Measurements from ENCODE around the gene WFDC1.
"Not testable (repeated sequence)": the region's sequence is repeated elsewhere in the genome, so short reads cannot be mapped to it uniquely, and the experiment has no call there.

The WFDC1 gene

GRCh38 chr16:84331998-84332780 is 37.5 kb downstream of the WFDC1 start:
- no peaks in the 10 kb centered on the region for H3K4me1 ChIP-seq (ENCODE audit: control insufficient read depth in 5 of 5, insufficient read depth in 5 of 5, low read length in 5 of 5)
- H3K4me3 ChIP-seq (ENCODE audit: low read depth in 1 of 5, low read length in 5 of 5): no peak overlapping the region
- H3K27me3 ChIP-seq (ENCODE audit: control insufficient read depth in 5 of 5, insufficient read depth in 4 of 5, low read length in 5 of 5): peaks cover 2 to 12% (median 4%) of the 10 kb centered on the region in 5 donors
- no peaks in the 10 kb centered on the region for H3K36me3 ChIP-seq (ENCODE audit: control insufficient read depth in 5 of 5, insufficient read depth in 5 of 5, low read length in 5 of 5)
- H3K27ac ChIP-seq (ENCODE audit: low read depth, low read length): no peak overlapping the region
- no peak overlapping the region for H3K9ac ChIP-seq (ENCODE audit: low read length in 5 of 5)
- H3K9me3 ChIP-seq (ENCODE audit: control insufficient read depth in 5 of 5, low read length in 5 of 5): peaks cover 0 to 8% (median 6%) of the 10 kb centered on the region in 5 donors

GRCh38 chr16:84332975-84333684 is 38.5 kb downstream of the WFDC1 start:
- H3K4me3 ChIP-seq (ENCODE audit: low read depth in 1 of 5, low read length in 5 of 5): no peak overlapping the region
- no peak overlapping the region for H3K27ac ChIP-seq (ENCODE audit: low read depth, low read length)
- H3K36me3 ChIP-seq (ENCODE audit: control insufficient read depth in 5 of 5, insufficient read depth in 5 of 5, low read length in 5 of 5): no peaks in the 10 kb centered on the region
- H3K9me3 ChIP-seq (ENCODE audit: control insufficient read depth in 5 of 5, low read length in 5 of 5): peaks cover 0 to 13% (median 7%) of the 10 kb centered on the region in 5 donors
- H3K4me1 ChIP-seq (ENCODE audit: control insufficient read depth in 5 of 5, insufficient read depth in 5 of 5, low read length in 5 of 5): no peaks in the 10 kb centered on the region
- H3K27me3 ChIP-seq (ENCODE audit: control insufficient read depth in 5 of 5, insufficient read depth in 4 of 5, low read length in 5 of 5): peaks cover 0 to 9% (median under 1%) of the 10 kb centered on the region in 5 donors
- H3K9ac ChIP-seq (ENCODE audit: low read length in 5 of 5): no peak overlapping the region

- H3K4me3 ChIP-seq (ENCODE audit: low read depth in 1 of 5, low read length in 5 of 5): no peak overlapping the region
- H3K9me3 ChIP-seq (ENCODE audit: control insufficient read depth in 5 of 5, low read length in 5 of 5): peaks cover 0 to 13% (median 7%) of the 10 kb centered on the region in 5 donors
- no peak overlapping the region for H3K27ac ChIP-seq (ENCODE audit: low read depth, low read length)
- peaks cover 0 to 4% (median 0%) of the 10 kb centered on the region in 5 donors for H3K27me3 ChIP-seq (ENCODE audit: control insufficient read depth in 5 of 5, insufficient read depth in 4 of 5, low read length in 5 of 5)
- no peaks in the 10 kb centered on the region for H3K4me1 ChIP-seq (ENCODE audit: control insufficient read depth in 5 of 5, insufficient read depth in 5 of 5, low read length in 5 of 5)
- H3K36me3 ChIP-seq (ENCODE audit: control insufficient read depth in 5 of 5, insufficient read depth in 5 of 5, low read length in 5 of 5): no peaks in the 10 kb centered on the region
- H3K9ac ChIP-seq (ENCODE audit: low read length in 5 of 5): no peak overlapping the region
These were observed 39.4 kb downstream of the WFDC1 start for GRCh38 chr16:84334058-84334457.

GRCh38 chr16:84334482-84334881 is 39.8 kb downstream of the WFDC1 start:
- Histone ChIP-seq H3K27me3 (ENCODE audit: control insufficient read depth in 5 of 5, insufficient read depth in 4 of 5, low read length in 5 of 5) (peaks cover 0 to 7% (median 0%) of the 10 kb centered on the region in 5 donors), H3K27ac (ENCODE audit: low read depth, low read length) (no peak overlapping the region), H3K36me3 (ENCODE audit: control insufficient read depth in 5 of 5, insufficient read depth in 5 of 5, low read length in 5 of 5) (no peaks in the 10 kb centered on the region), H3K9ac (ENCODE audit: low read length in 5 of 5) (no peak overlapping the region), H3K4me3 (ENCODE audit: low read depth in 1 of 5, low read length in 5 of 5) (no peak overlapping the region), H3K4me1 (ENCODE audit: control insufficient read depth in 5 of 5, insufficient read depth in 5 of 5, low read length in 5 of 5) (no peaks in the 10 kb centered on the region), H3K9me3 (ENCODE audit: control insufficient read depth in 5 of 5, low read length in 5 of 5) (peaks cover 0 to 13% (median 7%) of the 10 kb centered on the region in 5 donors)

GRCh38 chr16:84337236-84337635 is 42.6 kb downstream of the WFDC1 start:
- H3K9ac ChIP-seq (ENCODE audit: low read length in 5 of 5); H3K4me1 ChIP-seq (ENCODE audit: control insufficient read depth in 5 of 5, insufficient read depth in 5 of 5, low read length in 5 of 5); H3K4me3 ChIP-seq (ENCODE audit: low read depth in 1 of 5, low read length in 5 of 5); H3K36me3 ChIP-seq (ENCODE audit: control insufficient read depth in 5 of 5, insufficient read depth in 5 of 5, low read length in 5 of 5); H3K27me3 ChIP-seq (ENCODE audit: control insufficient read depth in 5 of 5, insufficient read depth in 4 of 5, low read length in 5 of 5); H3K27ac ChIP-seq (ENCODE audit: low read depth, low read length): not testable (repeated sequence)
- peaks cover 0 to 13% (median 7%) of the 10 kb centered on the region in 5 donors for H3K9me3 ChIP-seq (ENCODE audit: control insufficient read depth in 5 of 5, low read length in 5 of 5)

GRCh38 chr16:84339311-84339710 is 44.6 kb downstream of the WFDC1 start:
- Histone ChIP-seq H3K27ac (ENCODE audit: low read depth, low read length) (no peak overlapping the region), H3K36me3 (ENCODE audit: control insufficient read depth in 5 of 5, insufficient read depth in 5 of 5, low read length in 5 of 5) (no peaks in the 10 kb centered on the region), H3K4me1 (ENCODE audit: control insufficient read depth in 5 of 5, insufficient read depth in 5 of 5, low read length in 5 of 5) (no peaks in the 10 kb centered on the region), H3K9me3 (ENCODE audit: control insufficient read depth in 5 of 5, low read length in 5 of 5) (peaks cover 0 to 13% (median 7%) of the 10 kb centered on the region in 5 donors), H3K4me3 (ENCODE audit: low read depth in 1 of 5, low read length in 5 of 5) (no peak overlapping the region), H3K9ac (ENCODE audit: low read length in 5 of 5) (no peak overlapping the region), H3K27me3 (ENCODE audit: control insufficient read depth in 5 of 5, insufficient read depth in 4 of 5, low read length in 5 of 5) (peaks cover 0 to 4% (median 2%) of the 10 kb centered on the region in 5 donors)

- Histone ChIP-seq H3K27me3 (ENCODE audit: control insufficient read depth in 5 of 5, insufficient read depth in 4 of 5, low read length in 5 of 5) (peaks cover 0 to 4% (median 2%) of the 10 kb centered on the region in 5 donors), H3K4me3 (ENCODE audit: low read depth in 1 of 5, low read length in 5 of 5) (no peak overlapping the region), H3K27ac (ENCODE audit: low read depth, low read length) (no peak overlapping the region), H3K9me3 (ENCODE audit: control insufficient read depth in 5 of 5, low read length in 5 of 5) (peaks cover 0 to 13% (median 5%) of the 10 kb centered on the region in 5 donors), H3K36me3 (ENCODE audit: control insufficient read depth in 5 of 5, insufficient read depth in 5 of 5, low read length in 5 of 5) (no peaks in the 10 kb centered on the region), H3K4me1 (ENCODE audit: control insufficient read depth in 5 of 5, insufficient read depth in 5 of 5, low read length in 5 of 5) (no peaks in the 10 kb centered on the region), H3K9ac (ENCODE audit: low read length in 5 of 5) (no peak overlapping the region)
These were observed 45.1 kb downstream of the WFDC1 start for GRCh38 chr16:84339766-84340165.

GRCh38 chr16:84340325-84341040 is 45.8 kb downstream of the WFDC1 start:
- H3K9ac ChIP-seq (ENCODE audit: low read length in 5 of 5): no peak overlapping the region

GRCh38 chr16:84341528-84342295 is 47.0 kb downstream of the WFDC1 start:
- Histone ChIP-seq H3K9me3 (ENCODE audit: control insufficient read depth in 5 of 5, low read length in 5 of 5) (peaks cover 0 to 10% (median 2%) of the 10 kb centered on the region in 5 donors), H3K27ac (ENCODE audit: low read depth, low read length) (no peak overlapping the region), H3K36me3 (ENCODE audit: control insufficient read depth in 5 of 5, insufficient read depth in 5 of 5, low read length in 5 of 5) (no peaks in the 10 kb centered on the region), H3K4me1 (ENCODE audit: control insufficient read depth in 5 of 5, insufficient read depth in 5 of 5, low read length in 5 of 5) (no peaks in the 10 kb centered on the region), H3K27me3 (ENCODE audit: control insufficient read depth in 5 of 5, insufficient read depth in 4 of 5, low read length in 5 of 5) (peaks cover 0 to 5% (median 2%) of the 10 kb centered on the region in 5 donors), H3K4me3 (ENCODE audit: low read depth in 1 of 5, low read length in 5 of 5) (no peak overlapping the region), H3K9ac (ENCODE audit: low read length in 5 of 5) (no peak overlapping the region)

More at GRCh38 chr16:84340325-84341040, 45.8 kb downstream of the WFDC1 start:
- Histone ChIP-seq H3K4me3 (ENCODE audit: low read depth in 1 of 5, low read length in 5 of 5) (no peak overlapping the region), H3K4me1 (ENCODE audit: control insufficient read depth in 5 of 5, insufficient read depth in 5 of 5, low read length in 5 of 5) (no peaks in the 10 kb centered on the region), H3K9me3 (ENCODE audit: control insufficient read depth in 5 of 5, low read length in 5 of 5) (peaks cover 0 to 13% (median 2%) of the 10 kb centered on the region in 5 donors), H3K36me3 (ENCODE audit: control insufficient read depth in 5 of 5, insufficient read depth in 5 of 5, low read length in 5 of 5) (no peaks in the 10 kb centered on the region), H3K27ac (ENCODE audit: low read depth, low read length) (no peak overlapping the region), H3K27me3 (ENCODE audit: control insufficient read depth in 5 of 5, insufficient read depth in 4 of 5, low read length in 5 of 5) (peaks cover 0 to 4% (median 2%) of the 10 kb centered on the region in 5 donors)
